Left ventricle myocardium superior (tissue), 1 donor: ENCODE measurements around the gene INHBE. TPM values are rescaled to one million over a fixed set of nuclear protein-coding genes. Genes with fewer than 3 reads are reported as not detected.

Source experiments
- ATAC-seq: fragments of 200-7000 bp; cut with Tn5 transposase; one replicate; pipeline ENCODE4 v1.9.1; 2020; ENCODE audit warnings: mild to moderate bottlenecking, moderate library complexity
- DNase-seq: peaks from one replicate; pipeline ENCODE4 v3.0.0-alpha.2; 2020
- intact Hi-C: fragments of 100-400 bp; cut with micrococcal nuclease; formaldehyde crosslinking; loops from one replicate; pipeline ENCODE4 v1.11.0; 2022
- total RNA-seq: library from RNA; stranded (reverse); fragmentation: NEBNext Ultra II Directional; extraction: Animal tissue kit (Norgen Biotek cat#: 25700); gene quantifications from one replicate; pipeline ENCODE4 v1.2.1, GENCODE V29; 2021
- donor health status: DM: no; HTN: yes; CAD: no; lungs with severe emphysema.

INHBE gene
- total RNA-seq, 1 donor from 2014 or later: not detected

- intact Hi-C loops: no loop called here
- no peak for ATAC-seq
- no peak for DNase-seq
These were observed 16.0 kb downstream of the INHBE start for GRCh38 chr12:57470970-57471656.

GRCh38 chr12:57471661-57472060, 16.6 kb downstream of the INHBE start:
- ATAC-seq (no peak), DNase-seq (no peak)
- intact Hi-C loops: no loop called here

DNA sequence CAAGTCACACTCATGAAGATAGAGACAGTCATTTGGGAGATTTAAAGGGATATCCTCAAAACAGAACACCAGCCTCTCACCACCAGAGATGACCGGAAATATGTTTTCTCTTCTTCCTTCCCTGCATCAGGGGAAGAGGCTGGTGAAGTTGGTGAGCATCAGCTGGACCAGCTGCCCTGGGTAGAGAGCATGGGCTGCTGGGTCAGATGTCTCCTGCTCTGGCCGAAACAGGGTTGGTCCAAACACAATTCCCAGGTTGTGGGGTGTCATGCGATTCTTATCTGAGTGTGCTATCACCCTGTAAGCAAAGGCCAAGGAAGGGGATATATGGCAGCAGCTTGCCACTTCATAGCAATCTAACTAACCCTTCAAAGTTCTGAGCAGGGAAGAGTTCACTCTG, 17.3 kb downstream of the INHBE start:
- ATAC-seq: no peak
- no peak for DNase-seq
- intact Hi-C loops: no loop called here

DNA sequence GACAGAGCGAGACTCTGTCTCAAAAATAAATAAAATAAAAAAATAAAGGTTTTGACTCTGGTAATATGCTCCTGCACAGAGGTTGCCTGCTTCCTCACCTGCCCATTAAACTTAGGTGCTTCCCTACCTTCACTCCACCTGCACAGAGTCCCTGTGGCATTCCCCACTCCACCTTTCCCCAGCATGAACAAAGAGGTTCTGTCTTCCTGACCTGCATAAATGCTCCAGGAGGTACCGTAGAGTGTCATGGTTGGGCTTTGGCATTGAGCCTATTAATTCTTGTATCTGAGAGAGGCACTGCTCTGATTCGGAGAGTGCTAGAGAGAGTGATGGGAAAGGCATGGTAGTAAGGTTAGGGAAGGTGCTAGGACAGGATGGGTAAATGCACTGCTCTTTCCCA, 18.3 kb downstream of the INHBE start:
- intact Hi-C loops: no loop called here
- ATAC-seq (no peak), DNase-seq (no peak)

GRCh38 chr12:57473886-57474285, 18.8 kb downstream of the INHBE start:
- intact Hi-C loops: no loop called here
- DNase-seq (no peak), ATAC-seq (no peak)

DNA sequence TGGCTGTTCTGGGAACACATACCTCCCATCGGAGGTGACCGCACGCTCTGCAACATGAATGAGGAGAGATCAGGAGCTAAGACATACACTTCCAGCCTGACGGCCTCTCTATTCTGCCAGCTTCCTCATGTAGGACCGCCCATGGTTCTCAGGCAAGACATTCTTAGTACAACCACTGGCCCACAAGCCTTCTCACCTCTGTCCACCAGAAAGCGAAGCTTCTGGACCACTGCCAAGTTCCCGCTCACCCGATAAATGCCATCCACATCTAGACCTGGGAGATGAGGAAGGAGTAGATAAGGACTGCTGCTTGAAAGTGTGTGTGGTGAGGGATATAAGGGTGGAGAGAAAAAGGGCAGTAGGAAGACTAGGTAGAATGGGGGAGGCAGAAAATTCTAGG, 19.3 kb downstream of the INHBE start:
- DNase-seq (no peak), ATAC-seq (no peak)
- intact Hi-C loops: no loop called here

GRCh38 chr12:57474862-57475261, 19.8 kb downstream of the INHBE start:
- intact Hi-C loops: no loop called here
- DNase-seq (no peak), ATAC-seq (no peak)

DNA sequence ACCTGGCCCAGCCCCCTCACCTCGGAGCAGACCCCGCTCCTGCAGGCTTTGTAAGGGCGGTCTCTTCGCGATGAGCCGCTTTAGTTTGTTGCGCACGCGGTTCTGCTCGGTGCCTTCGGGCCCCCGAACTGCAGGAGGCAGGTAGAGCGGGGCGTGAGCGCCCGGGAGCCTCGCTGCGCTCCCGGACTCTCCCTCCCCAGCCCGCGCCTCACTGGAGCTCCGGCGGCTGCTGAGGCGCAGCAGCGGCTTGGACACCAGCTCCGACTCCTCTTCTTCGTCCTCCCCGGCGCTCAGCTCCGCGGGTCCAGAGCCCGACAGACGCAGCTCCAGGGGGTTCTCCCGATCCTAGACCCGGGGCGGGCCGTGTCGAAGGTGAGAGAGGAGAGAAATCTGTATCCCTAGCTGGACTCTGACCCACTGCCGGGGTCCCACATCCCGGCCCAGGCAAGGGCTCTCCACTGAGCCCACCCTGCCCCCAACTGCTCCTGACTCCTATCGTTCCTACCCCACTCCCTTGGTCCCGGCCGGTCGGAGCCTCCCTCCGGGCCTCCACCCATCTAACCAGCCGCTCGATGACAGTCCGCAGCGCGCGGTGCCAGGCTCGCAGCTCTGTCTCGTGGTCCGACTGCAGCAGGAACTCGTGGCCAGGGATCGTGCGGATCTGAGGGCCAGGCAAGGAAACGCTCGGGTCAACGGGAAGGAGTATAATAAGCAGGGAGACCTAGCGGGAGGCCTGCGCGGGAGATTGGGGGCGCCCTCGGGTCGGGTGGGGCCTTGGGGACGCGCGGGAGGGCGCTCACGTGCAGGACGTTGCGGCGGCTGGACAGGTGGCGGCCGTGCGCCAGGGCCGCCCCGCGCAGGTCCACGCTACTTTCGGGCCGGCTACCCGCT, 20.4 kb downstream of the INHBE start:
- peak; percentile 51 for DNase-seq
- intact Hi-C loops: no loop called here
- ATAC-seq: peak; percentile 45

GRCh38 chr12:57476162-57476992, 21.3 kb downstream of the INHBE start:
- peak; percentile 22 for ATAC-seq
- peak; percentile 57 for DNase-seq
- intact Hi-C loops: no loop called here

DNA sequence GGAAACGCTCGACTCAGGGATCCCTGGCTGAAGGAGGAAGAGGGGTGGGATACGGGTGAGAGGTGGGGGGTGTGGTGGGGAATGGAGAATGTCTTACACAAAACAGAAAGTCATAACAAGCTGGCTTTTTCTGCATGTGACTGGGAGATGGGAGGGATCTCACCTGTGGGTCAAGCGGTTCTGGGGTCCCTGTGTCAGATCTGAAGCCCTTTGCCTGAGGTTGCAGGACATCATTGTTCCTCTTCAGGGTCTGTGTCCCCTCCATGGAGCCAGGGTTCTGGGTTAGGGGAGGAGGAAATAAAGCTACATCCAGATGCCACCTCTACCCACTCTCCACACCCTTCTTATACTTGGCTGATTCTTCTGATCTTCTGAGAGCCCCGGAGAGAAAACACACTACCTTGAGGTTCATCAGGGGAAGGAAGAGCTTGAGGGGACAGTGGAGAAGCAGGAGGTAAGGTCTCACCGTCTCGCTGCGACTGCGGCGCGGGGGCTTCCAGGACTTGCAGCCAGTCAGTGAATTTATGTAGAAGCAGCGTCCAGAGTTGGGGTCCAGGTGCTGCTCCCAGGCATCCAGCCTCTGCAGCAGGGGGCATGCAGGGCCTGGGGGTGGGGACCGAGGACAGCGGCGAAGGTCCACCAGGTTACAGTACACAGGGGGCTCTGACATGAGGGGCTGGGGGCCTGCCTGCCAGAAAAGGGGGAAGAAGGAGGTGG, 22.0 kb downstream of the INHBE start:
- ATAC-seq (no peak), DNase-seq (no peak)
- intact Hi-C loops: no loop called here

DNA sequence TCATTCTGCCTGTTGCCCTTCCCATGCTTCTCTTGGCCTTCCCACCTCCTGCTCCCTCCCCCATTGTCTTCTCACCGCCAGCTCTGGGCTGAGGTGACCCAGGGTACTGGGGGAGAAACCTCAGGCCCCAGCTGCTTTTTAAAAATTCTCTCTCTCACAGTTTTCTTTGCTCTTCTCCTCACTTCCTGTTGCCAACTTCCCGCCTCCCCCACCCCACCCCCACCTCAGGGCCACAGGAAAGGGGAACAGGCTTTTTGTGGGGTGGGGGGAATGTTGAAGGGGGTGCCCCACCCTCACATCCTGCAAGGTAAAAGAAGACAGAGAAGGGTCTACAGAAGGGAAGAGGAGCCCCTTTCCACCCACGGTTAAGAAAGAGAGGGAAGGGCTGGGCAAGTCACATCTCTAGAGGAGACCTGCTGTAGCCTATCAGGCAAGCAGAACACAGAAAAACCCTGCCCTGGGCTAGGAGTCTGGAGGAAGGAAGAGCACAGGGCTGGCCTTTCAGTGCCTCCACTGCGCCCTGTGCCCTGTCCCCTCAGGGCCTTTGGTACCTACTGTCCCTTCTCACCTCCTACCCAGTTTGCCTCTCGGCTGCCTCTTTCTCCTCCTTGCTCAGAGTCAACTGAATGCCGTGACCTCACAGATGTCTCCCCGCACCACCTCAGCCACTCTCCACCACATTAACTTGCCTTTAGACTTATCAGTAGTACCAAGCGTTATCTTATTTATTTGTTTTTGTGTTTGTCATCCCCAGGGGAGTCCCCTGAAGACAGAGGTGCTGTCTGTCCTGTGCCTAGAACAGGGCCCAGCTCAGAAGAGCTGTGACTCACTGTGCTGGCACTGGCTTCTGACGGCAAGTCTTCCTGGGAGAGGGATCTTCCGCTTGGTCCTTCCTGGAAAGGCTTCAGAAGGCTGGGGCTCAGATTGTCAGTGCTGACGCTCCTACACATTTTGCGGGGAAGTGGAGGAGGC, 22.9 kb downstream of the INHBE start:
- peak; percentile 44 for ATAC-seq
- no peak for DNase-seq
- intact Hi-C loops: no loop called here

- no peak for DNase-seq
- intact Hi-C loops: no loop called here
- ATAC-seq: no peak
These were observed 23.9 kb downstream of the INHBE start for GRCh38 chr12:57479043-57479375.

- ATAC-seq: no peak
- intact Hi-C loops: no loop called here
- no peak for DNase-seq
These were observed 24.4 kb downstream of the INHBE start, which contains the start of gene ARHGAP9 for GRCh38 chr12:57479376-57480115. TSS of gene ARHGAP9 (minus strand) at chr12:57479866. CDS start at chr12:57479406, 460 bp downstream.

- intact Hi-C loops: no loop called here
- DNase-seq (no peak), ATAC-seq (no peak)
These were observed 26.6 kb downstream of the INHBE start for GRCh38 chr12:57481671-57482070.

GRCh38 chr12:57483466-57483865, 28.4 kb downstream of the INHBE start:
- intact Hi-C loops: no loop called here
- no peak for DNase-seq
- ATAC-seq: no peak

DNA sequence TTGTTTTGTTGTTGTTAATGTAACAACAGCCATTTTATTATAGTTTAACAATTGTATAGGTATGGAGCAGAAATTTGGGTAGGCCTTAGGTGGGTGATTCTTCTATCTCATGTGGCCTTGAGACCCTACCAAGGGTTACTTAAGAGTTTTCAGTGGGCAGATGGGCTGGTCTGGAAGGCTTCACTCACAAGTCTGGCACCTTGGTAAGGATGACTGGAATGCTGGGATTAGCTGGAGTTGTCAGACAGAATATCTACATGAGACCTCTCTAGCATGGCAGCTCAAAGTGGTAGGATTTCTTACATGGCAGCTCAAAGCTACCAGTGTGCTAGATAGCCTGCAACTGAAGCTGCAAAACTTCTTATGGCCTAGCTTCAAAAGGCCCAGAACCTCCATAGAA, 30.6 kb downstream of the INHBE start:
- no peak for DNase-seq
- intact Hi-C loops: no loop called here
- no peak for ATAC-seq

DNA sequence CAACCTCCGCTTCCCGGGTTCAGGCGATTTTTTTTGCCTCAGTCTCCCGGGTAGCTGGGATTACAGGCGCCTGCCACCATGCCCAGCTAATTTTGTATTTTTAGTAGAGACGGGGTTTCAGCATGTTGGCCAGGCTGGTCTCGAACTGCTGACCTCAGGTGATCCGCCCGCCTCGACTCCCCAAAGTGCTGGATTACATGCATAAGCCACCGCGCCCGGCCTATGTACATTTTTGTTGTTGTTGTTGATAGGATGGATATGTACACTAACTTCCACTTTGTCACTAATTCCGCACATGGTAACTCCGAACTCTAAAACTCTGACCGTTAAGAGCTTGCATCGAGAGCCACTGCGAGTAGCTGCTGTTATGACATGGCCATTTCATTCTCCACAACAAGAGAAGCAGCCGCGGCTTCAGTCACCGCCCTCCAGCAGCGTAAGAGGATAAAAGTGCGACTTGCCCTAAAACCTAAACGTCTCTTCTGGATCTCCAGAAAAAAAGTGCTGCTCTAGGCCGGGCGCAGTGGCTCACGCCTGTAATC, 32.0 kb downstream of the INHBE start:
- intact Hi-C loops: no loop called here
- DNase-seq: no peak
- no peak for ATAC-seq
